ENCODE data around the gene LETMD1. TPM values are rescaled to one million over a fixed set of nuclear protein-coding genes. Genes with fewer than 3 reads are reported as not detected.
A peak's percentile ranks its signal among the peaks of the same experiment; 100 is the strongest.

The LETMD1 gene
- total and polyA plus RNA-seq, 2 of the 8 experiments (the other 6 are each of a cell fraction or from before 2014, with no cell fraction given), result 39.4 to 65.3 TPM

DNA sequence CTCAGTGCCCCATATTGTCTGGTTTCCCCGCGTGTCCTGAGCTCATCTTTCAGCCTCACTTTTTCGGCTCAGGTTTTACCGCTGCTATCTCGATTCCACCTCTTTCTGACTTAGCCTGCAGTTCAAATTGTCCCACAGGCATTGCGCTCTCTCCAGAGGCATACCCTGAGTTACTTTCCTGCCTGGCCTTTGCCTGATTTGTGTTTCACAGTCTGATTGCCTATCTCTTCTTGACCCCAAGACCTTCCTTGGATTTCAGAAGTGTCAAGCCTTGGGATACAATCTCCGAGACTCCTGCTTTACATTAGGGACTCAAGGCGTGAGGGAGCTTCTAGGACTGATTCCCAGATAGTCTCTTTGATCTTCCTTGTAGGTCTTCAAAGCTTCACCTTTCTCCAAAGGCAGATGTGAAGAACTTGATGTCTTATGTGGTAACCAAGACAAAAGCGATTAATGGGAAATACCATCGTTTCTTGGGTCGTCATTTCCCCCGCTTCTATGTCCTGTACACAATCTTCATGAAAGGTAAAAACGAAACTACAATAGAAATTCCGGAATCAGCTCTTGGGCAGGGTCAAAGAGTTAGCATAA, 629 bp downstream of the LETMD1 start:
- H2BK20ac ChIP-seq (ENCODE audit: low read length), result no peak overlapping the region
- no peak overlapping the region for H2AK5ac ChIP-seq (ENCODE audit: low read depth, low read length)
- H4K91ac ChIP-seq (replicated peaks; ENCODE audit: insufficient read length, low read length), result peak overlapping the region; percentile 41
- H4K8ac ChIP-seq (ENCODE audit: extremely low read depth, insufficient read depth, low read length), result peak overlapping the region; percentile 26; the same call in 1 of the 2 replicates
- no peak overlapping the region for H4K5ac ChIP-seq (ENCODE audit: insufficient read length, low read depth, low read length)
- peaks cover 0 to 3% of the 10 kb centered on the region in 2 experiments for H4K20me1 ChIP-seq (replicated peaks in 1 of 2; ENCODE audit: control insufficient read depth in 1 of 2, insufficient read depth in 2 of 2, low read length in 2 of 2)
- H3K79me1 ChIP-seq (ENCODE audit: low read depth, low read length), result peaks cover 2% of the 10 kb centered on the region; the same call in 1 of the 2 replicates
- H3K14ac ChIP-seq (ENCODE audit: insufficient read length), result no peak overlapping the region
- H3K79me2 ChIP-seq (ENCODE audit: control insufficient read depth in 1 of 2, insufficient read depth in 2 of 2, low read length in 2 of 2), result peaks cover 0 to 15% of the 10 kb centered on the region in 2 experiments; a peak in 1 of 4 replicates
- FAIRE-seq, result no peak
- H3K9me3 ChIP-seq (ENCODE audit: insufficient read depth in 2 of 2, low read depth in 1 of 2, low read length in 1 of 2), result no peaks in the 10 kb centered on the region
- H2BK5ac ChIP-seq (ENCODE audit: low read depth, low read length), result peak overlapping the region; percentile 95
- DNase-seq (ENCODE audit: low read depth in 1 of 2, low spot score in 2 of 2), result no peak
- ChIA-PET POLR2A (ENCODE audit: partially characterized antibody) (interaction anchor here (0.7 to 2.4 kb wide), 6 partner anchors 8 to 189 kb away, joined by 3 to 10 read pairs (median 3); partner anchors contain the start of genes CSRNP2, DAZAP2 and SLC11A2), CTCF (ENCODE audit: partially characterized antibody) (interaction anchor here (0.6 to 1.1 kb wide), 9 partner anchors 18 to 1146 kb away, joined by 3 to 4 read pairs (median 3); no protein-coding TSS in a partner anchor)
- peaks cover 7% of the 10 kb centered on the region for H3K23me2 ChIP-seq (ENCODE audit: low read depth, low read length)
- H2AFZ ChIP-seq (ENCODE audit: low read length), result peak overlapping the region; percentile 26; the same call in 1 of the 2 replicates
- 0 out of 2 replicates have a peak overlapping the region, but pooled peaks have one; percentile 11 for H3K27ac ChIP-seq (ENCODE audit: low read depth, low read length)
- H3K23ac ChIP-seq (ENCODE audit: insufficient read length), result no peak overlapping the region
- H3K4me2 ChIP-seq (ENCODE audit: insufficient read depth in 1 of 2, low read depth in 2 of 2, low read length in 2 of 2), result peak overlapping the region; percentile 81 to 96
- H2BK12ac ChIP-seq (ENCODE audit: low read depth, low read length), result 0 out of 2 replicates have a peak overlapping the region, but pooled peaks have one; percentile 39
- no peaks in the 10 kb centered on the region for H3K27me3 ChIP-seq (replicated peaks in 1 of 4; ENCODE audit: control insufficient read depth in 3 of 4, extremely low read depth in 1 of 4, insufficient read depth in 3 of 4, low read length in 3 of 4)
- H3K4me3 ChIP-seq (ENCODE audit: extremely low read depth in 1 of 4, insufficient read depth in 2 of 4, low read depth in 3 of 4, low read length in 4 of 4), result peak overlapping the region; percentile 53 to 81 (median 78)
- WGBS, 2 experiments (ENCODE audit: extremely low coverage in 1 of 2, insufficient coverage in 1 of 2, insufficient read length in 1 of 2, insufficient replicate concordance in 2 of 2, low coverage in 1 of 2, low lambda C conversion rate in 2 of 2, missing lambda C conversion rate in 1 of 2), result 53% methylated on average over 14 of the region's 14 CpGs; no CpG with 5 or more reads in 1 of the 2 experiments
- H2BK15ac ChIP-seq (ENCODE audit: low read length), result 0 out of 2 replicates have a peak overlapping the region, but pooled peaks have one; percentile 46
- H3K9ac ChIP-seq (replicated peaks in 1 of 4; ENCODE audit: extremely low read depth in 1 of 4, low read depth in 3 of 4, low read length in 3 of 4), result peak overlapping the region; percentile 48 to 73 (median 60)
- H3K56ac ChIP-seq (replicated peaks; ENCODE audit: insufficient read length, low read depth, low read length), result no peak overlapping the region
- H3K4ac ChIP-seq (replicated peaks; ENCODE audit: insufficient read length, low read depth, low read length), result no peak overlapping the region
- peaks cover 2 to 12% (median 6%) of the 10 kb centered on the region in 4 experiments; a peak in 5 of 8 replicates for H3K36me3 ChIP-seq (ENCODE audit: control insufficient read depth in 2 of 4, insufficient read depth in 4 of 4, low read length in 3 of 4)
- H2BK120ac ChIP-seq (replicated peaks; ENCODE audit: low read depth, low read length), result no peak overlapping the region
- no peak overlapping the region; the same call in 1 of the 2 replicates for H3K18ac ChIP-seq (ENCODE audit: extremely low read depth, low read length)
- H3K4me1 ChIP-seq (replicated peaks in 1 of 4; ENCODE audit: control insufficient read depth in 3 of 4, insufficient read depth in 4 of 4, low read length in 3 of 4), result peaks cover 0 to 4% (median 1%) of the 10 kb centered on the region in 4 experiments; a peak in 3 of 7 replicates
- TF ChIP-seq RAD21 (IDR thresholded peaks at IDR 0.05 in 1 of 2, conservative IDR thresholded peaks at IDR 0.05 in 1 of 2; ENCODE audit: low read depth in 2 of 2, low read length in 2 of 2), result no peak
- TF ChIP-seq BCL11A (IDR thresholded peaks at IDR 0.05; ENCODE audit: low read depth in 2 of 2, low read length in 2 of 2), result no peak
- TF ChIP-seq CREB1 (IDR thresholded peaks at IDR 0.05), result no peak
- no peak for TF ChIP-seq CTBP2 (IDR thresholded peaks at IDR 0.05; ENCODE audit: borderline replicate concordance, insufficient read depth, insufficient read length, low read length)
- TF ChIP-seq RXRA (IDR thresholded peaks at IDR 0.05; ENCODE audit: insufficient read depth, low read depth, low read length), result no peak
- TF ChIP-seq JUN (IDR thresholded peaks at IDR 0.05; ENCODE audit: low read depth, low read length), result no peak
- TF ChIP-seq MAFK (IDR thresholded peaks at IDR 0.05; ENCODE audit: low read depth, low read length), result no peak
- no peak for TF ChIP-seq SP1 (IDR thresholded peaks at IDR 0.05; ENCODE audit: low read depth, low read length)
- no peak for TF ChIP-seq TEAD4 (IDR thresholded peaks at IDR 0.05; ENCODE audit: low read depth, low read length)
- TF ChIP-seq ASH2L (IDR thresholded peaks at IDR 0.05; ENCODE audit: low read length), result no peak
- no peak for TF ChIP-seq GTF2F1 (IDR thresholded peaks at IDR 0.05; ENCODE audit: borderline replicate concordance, low read depth, low read length)
